ENCODE data around the gene ARF5.

GRCh38 chr7:127586346-127586745 is 1.9 kb upstream of the ARF5 start:
- TF ChIP-seq CTCF (IDR thresholded peaks at IDR 0.05; ENCODE audit: low read length) (no peak), EZH2 (optimal IDR thresholded peaks at IDR 0.05; ENCODE audit: low read depth, low read length) (no peak)
